ENCODE measurements around the gene GALNT10. TPM values are rescaled to one million over a fixed set of nuclear protein-coding genes. Genes with fewer than 3 reads are reported as not detected.

Gene GALNT10
- total RNA-seq, 2 donors from 2014 or later = 34.7 to 40.4 TPM

DNA sequence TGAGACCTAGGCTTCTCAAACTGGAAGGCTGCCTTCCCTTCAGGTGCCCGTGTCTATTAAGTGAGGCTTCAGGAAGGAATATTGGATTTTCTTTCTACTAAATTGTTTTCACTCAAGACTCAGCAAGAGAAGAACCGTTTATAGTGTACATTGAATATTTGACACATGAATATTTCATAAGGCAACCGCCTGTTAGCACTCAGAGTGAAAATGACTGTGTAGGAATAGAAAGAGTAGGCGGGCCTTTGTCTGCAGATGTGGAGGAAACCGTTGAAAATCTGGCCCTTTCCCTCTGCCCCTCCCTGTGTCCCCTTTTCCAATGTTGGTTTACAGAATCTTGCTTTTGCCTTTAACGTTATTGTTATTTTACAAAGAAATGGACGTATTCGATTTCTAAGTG is 261.4 kb downstream of the GALNT10 start:
- no peak for DNase-seq
- Mint-ChIP-seq H3K36me3 (ENCODE audit: low read depth) (peaks cover 8% of the 10 kb centered on the region), H3K27me3 (no peaks in the 10 kb centered on the region), H3K27ac (no peak overlapping the region), H3K4me3 (no peak overlapping the region), H3K4me1 (peaks cover 28% of the 10 kb centered on the region)
- no peak for ATAC-seq
- H3K9me3 ChIP-seq (ENCODE audit: control insufficient read depth, low read length, poor library complexity, severe bottlenecking) = no peaks in the 10 kb centered on the region

DNA sequence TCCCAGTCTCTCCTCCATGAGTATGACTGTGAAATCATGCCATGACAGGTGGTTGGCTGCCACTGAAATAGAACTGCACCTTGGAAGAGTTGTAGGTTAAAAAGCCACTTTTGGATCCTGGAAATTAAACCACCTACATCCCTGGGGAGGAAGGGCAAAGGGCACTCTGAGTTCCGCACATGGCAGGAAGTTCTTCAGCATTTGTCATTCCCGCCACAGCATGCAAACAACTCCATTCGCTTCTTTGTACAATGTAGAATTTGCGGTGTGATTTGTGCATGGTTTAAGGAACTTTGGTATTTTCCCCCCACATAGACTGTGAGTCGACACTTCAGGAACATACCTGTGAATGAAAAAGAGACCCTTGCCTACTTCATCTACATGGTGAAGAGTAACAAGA is 265.1 kb downstream of the GALNT10 start:
- no peak overlapping the region for H3K27ac Mint-ChIP-seq
- no peak for ATAC-seq
- peaks cover 13% of the 10 kb centered on the region for H3K36me3 Mint-ChIP-seq (ENCODE audit: low read depth)
- H3K4me3 Mint-ChIP-seq = no peak overlapping the region
- H3K9me3 ChIP-seq (ENCODE audit: control insufficient read depth, low read length, poor library complexity, severe bottlenecking) = no peaks in the 10 kb centered on the region
- H3K4me1 Mint-ChIP-seq = peaks cover 11% of the 10 kb centered on the region
- H3K27me3 Mint-ChIP-seq = no peaks in the 10 kb centered on the region
- no peak for DNase-seq

DNA sequence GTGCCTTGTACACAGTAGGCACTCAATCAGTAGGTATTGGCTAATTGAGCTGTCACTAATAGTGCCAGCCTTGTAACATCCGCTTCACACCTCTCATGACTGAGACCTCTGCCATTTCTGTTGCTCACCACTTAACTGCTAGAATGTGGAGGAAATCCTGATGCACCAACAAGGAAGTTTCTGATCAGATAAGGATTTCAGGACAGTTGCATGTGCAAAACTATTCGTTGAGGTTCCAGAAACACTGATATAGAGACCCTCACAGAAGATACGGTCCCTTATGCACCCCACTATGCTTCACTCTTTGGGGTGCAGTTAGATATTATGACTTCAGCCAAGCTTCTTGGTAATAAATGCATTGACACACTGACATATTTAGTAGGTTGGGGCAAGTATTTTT is 266.0 kb downstream of the GALNT10 start:
- Mint-ChIP-seq H3K36me3 (ENCODE audit: low read depth) (peaks cover 13% of the 10 kb centered on the region), H3K27me3 (no peaks in the 10 kb centered on the region), H3K4me1 (peaks cover 9% of the 10 kb centered on the region), H3K27ac (no peak overlapping the region), H3K4me3 (no peak overlapping the region)
- ATAC-seq (no peak), DNase-seq (no peak)
- no peaks in the 10 kb centered on the region for H3K9me3 ChIP-seq (ENCODE audit: control insufficient read depth, low read length, poor library complexity, severe bottlenecking)

DNA sequence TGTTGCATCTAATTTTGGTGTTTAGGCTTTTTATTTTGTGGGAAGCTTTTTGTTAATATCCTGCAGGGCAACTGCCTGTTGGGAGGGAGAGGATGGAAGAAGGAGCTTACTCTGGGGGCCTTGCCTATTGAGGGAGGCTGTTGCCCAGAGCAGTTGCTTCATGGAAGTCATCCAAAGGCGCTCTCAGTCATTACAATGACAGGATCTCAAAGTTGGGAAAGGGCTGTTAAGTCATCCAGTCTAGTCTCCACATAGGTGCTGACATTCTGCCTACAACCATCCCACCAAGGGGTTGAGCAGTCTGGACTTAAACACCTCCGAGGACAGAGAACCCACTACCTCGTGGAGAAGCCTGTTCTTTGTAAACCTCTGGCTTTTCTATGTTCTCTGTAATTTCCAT is 268.5 kb downstream of the GALNT10 start:
- Mint-ChIP-seq H3K36me3 (ENCODE audit: low read depth) (peaks cover 5% of the 10 kb centered on the region), H3K4me1 (no peaks in the 10 kb centered on the region), H3K4me3 (no peak overlapping the region), H3K27me3 (no peaks in the 10 kb centered on the region), H3K27ac (peak overlapping the region; percentile 34)
- DNase-seq (no peak), ATAC-seq (no peak)
- no peaks in the 10 kb centered on the region for H3K9me3 ChIP-seq (ENCODE audit: control insufficient read depth, low read length, poor library complexity, severe bottlenecking)

DNA sequence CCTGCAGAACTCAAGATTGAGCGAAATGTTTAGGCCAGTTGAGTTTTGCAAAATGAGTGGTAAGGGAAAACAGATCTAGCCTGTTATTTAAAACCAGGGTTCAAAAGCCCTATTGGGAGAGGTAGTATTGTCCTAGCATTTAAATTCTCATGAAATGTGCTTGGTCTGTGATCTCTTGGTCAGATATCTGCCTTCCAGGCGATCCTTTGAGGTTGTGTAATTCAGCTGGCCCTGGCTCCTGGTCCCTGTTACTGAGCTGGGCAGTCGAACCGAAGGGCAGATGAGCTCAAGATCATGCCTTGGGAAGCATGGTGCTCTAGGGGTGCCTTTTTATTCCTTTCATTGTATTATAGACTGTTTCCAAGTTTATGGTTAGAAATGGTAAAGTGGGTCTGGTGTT is 269.6 kb downstream of the GALNT10 start:
- Mint-ChIP-seq H3K27me3 (no peaks in the 10 kb centered on the region), H3K36me3 (ENCODE audit: low read depth) (peaks cover 5% of the 10 kb centered on the region), H3K27ac (no peak overlapping the region), H3K4me3 (no peak overlapping the region), H3K4me1 (no peaks in the 10 kb centered on the region)
- DNase-seq (no peak), ATAC-seq (no peak)
- H3K9me3 ChIP-seq (ENCODE audit: control insufficient read depth, low read length, poor library complexity, severe bottlenecking) = no peaks in the 10 kb centered on the region

DNA sequence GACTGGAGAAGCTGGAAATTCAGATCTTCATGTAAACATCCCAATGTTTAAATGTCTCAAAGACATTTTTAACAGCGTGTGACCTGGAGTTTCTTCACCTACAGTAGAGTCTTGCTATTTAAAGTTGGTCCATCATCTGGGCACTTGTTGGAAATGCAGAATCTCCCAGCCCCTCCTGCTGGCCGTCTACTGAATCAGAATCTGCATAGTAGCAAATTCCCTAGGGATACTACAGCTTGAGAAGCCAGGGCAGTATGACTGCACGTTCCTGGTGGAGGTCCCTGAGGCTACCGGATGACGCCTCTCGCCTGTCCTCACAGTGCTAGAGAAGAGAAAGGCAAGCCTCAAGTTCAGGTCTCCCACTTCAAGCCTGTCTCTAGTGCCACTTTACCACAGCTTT is 271.0 kb downstream of the GALNT10 start:
- H3K9me3 ChIP-seq (ENCODE audit: control insufficient read depth, low read length, poor library complexity, severe bottlenecking) = no peaks in the 10 kb centered on the region
- no peak for DNase-seq
- Mint-ChIP-seq H3K36me3 (ENCODE audit: low read depth) (peaks cover 5% of the 10 kb centered on the region), H3K27ac (no peak overlapping the region), H3K27me3 (no peaks in the 10 kb centered on the region), H3K4me3 (no peak overlapping the region), H3K4me1 (no peaks in the 10 kb centered on the region)
- no peak for ATAC-seq

DNA sequence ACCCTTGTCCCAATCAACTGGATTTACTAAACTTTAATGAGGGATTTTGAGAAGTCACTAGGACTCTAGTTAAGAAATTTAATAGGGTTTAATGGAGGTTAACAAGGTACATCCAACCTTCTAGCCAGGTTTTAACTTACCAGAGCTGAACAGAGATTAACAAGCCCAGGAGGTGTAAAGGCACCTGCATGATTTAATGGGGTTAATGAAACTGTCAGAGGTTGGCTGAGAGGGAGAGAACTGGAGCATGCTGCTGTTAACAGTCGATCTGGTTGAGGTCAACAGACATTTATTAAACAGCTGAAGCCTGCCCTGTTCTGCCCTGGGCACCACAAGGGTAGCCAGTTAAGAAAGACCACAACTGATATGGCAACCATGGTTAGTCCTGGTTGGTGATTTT is 273.9 kb downstream of the GALNT10 start:
- Mint-ChIP-seq H3K36me3 (ENCODE audit: low read depth) (no peaks in the 10 kb centered on the region), H3K27me3 (peaks cover 16% of the 10 kb centered on the region), H3K4me1 (peaks cover 2% of the 10 kb centered on the region), H3K4me3 (no peak overlapping the region), H3K27ac (no peak overlapping the region)
- ATAC-seq (no peak), DNase-seq (no peak)
- no peaks in the 10 kb centered on the region for H3K9me3 ChIP-seq (ENCODE audit: control insufficient read depth, low read length, poor library complexity, severe bottlenecking)

DNA sequence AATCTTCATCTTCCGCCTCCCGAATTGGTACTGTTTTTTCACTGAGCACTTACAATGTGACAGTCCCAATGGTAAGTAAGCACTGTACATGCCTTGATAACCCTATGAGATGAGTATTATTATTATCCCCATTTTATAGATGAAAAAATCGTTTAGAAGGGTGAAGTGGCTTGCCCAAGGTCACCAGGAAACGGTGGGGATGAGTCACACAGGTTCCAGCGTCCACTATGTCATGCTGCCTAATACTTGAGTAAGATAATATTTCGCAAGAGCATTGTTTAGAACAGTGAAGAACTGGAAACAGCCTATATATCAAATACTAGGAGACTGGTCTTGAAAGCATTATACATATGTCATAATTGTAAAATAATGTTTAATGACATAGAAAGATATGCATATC is 274.6 kb downstream of the GALNT10 start:
- no peak overlapping the region for H3K27ac Mint-ChIP-seq
- H3K9me3 ChIP-seq (ENCODE audit: control insufficient read depth, low read length, poor library complexity, severe bottlenecking) = no peaks in the 10 kb centered on the region
- H3K27me3 Mint-ChIP-seq = peaks cover 20% of the 10 kb centered on the region
- no peak for ATAC-seq
- H3K4me3 Mint-ChIP-seq = no peak overlapping the region
- DNase-seq = no peak
- H3K36me3 Mint-ChIP-seq (ENCODE audit: low read depth) = no peaks in the 10 kb centered on the region
- H3K4me1 Mint-ChIP-seq = peaks cover 2% of the 10 kb centered on the region

DNA sequence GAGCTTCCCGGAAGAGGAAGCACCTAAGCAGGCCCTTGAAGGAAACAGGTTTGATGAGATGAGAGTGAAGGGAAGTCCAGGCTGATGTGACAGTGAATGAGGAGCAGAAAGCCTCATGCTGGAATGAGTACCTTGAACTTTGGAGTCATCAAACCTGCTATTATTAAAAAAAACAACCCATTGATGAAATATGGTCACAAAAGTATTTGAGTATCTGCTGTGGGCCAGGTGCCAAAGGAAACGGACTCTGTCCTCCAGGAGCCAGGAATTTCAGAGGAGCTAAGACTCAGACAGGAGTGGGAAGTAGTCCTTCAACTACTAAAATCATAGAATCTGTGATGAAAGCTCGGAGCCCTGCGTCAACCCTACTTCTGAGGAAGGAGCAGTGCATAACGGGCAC is 275.6 kb downstream of the GALNT10 start:
- no peaks in the 10 kb centered on the region for H3K36me3 Mint-ChIP-seq (ENCODE audit: low read depth)
- no peak overlapping the region for H3K4me3 Mint-ChIP-seq
- peaks cover 30% of the 10 kb centered on the region for H3K27me3 Mint-ChIP-seq
- no peaks in the 10 kb centered on the region for H3K9me3 ChIP-seq (ENCODE audit: control insufficient read depth, low read length, poor library complexity, severe bottlenecking)
- no peak for ATAC-seq
- no peak overlapping the region for H3K27ac Mint-ChIP-seq
- H3K4me1 Mint-ChIP-seq = peaks cover 6% of the 10 kb centered on the region
- DNase-seq = no peak

DNA sequence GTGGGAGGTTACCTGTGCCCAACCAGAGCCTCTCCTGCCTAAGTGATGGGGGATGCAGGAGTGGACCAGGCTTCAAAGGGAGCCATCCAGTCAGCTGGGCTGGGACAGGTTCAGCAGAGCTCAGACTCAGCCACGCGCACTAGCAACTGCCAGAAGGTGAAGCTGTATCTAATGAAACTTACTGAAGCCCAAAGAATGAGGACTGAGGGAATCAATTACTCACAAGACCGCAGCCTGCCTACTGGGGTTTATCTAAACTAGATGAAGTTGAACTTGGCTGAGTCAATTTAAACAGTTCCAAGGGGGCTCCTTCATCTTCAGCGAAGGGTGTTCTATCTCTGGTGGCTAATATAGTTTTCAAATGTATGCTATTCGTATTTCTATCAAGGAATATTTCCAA is 276.1 kb downstream of the GALNT10 start:
- Mint-ChIP-seq H3K4me3 (no peak overlapping the region), H3K27ac (peak overlapping the region; percentile 45), H3K36me3 (ENCODE audit: low read depth) (no peaks in the 10 kb centered on the region), H3K4me1 (peaks cover 6% of the 10 kb centered on the region), H3K27me3 (peaks cover 35% of the 10 kb centered on the region)
- DNase-seq (no peak), ATAC-seq (no peak)
- H3K9me3 ChIP-seq (ENCODE audit: control insufficient read depth, low read length, poor library complexity, severe bottlenecking) = no peaks in the 10 kb centered on the region

DNA sequence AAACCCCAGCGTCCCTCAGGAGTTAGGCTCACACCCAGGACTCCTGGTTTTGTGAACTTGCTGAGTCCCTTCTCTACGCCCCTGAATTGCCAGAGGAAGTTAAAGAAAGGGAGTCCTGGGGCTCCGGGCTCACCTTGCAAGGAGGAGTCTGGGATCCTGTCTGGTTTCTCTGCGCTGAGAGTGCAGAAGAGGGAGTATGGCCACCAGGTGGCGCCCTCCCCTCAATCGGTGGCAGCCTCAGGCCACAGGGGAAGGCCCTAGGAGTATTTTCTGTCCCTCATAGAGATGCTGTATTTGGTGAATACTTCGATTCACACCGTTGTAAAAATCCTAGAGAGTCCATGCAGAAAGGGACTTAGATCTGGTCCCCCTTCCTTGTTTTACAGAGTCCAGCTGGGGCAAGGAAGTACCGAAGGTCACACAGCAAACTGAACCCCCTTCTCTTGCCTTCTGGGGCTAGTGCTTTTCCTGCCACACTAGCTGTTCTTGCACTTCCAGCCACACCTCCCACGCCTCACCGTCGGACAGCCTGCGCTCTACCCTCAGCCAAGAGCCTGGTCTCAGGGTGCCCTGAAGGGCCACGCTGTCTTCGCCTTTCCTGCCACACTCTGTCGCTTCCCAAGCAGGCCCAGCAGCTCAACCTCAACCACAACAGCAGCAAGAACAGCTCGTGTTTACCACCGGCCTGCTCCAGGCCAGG is 277.3 kb downstream of the GALNT10 start:
- Mint-ChIP-seq H3K4me1 (peaks cover 6% of the 10 kb centered on the region), H3K36me3 (ENCODE audit: low read depth) (no peaks in the 10 kb centered on the region), H3K27ac (peak overlapping the region; percentile 45), H3K4me3 (no peak overlapping the region), H3K27me3 (peaks cover 41% of the 10 kb centered on the region)
- ATAC-seq = peak; percentile 88
- H3K9me3 ChIP-seq (ENCODE audit: control insufficient read depth, low read length, poor library complexity, severe bottlenecking) = no peaks in the 10 kb centered on the region
- peak; percentile 56 to 67 (median 64) for DNase-seq

DNA sequence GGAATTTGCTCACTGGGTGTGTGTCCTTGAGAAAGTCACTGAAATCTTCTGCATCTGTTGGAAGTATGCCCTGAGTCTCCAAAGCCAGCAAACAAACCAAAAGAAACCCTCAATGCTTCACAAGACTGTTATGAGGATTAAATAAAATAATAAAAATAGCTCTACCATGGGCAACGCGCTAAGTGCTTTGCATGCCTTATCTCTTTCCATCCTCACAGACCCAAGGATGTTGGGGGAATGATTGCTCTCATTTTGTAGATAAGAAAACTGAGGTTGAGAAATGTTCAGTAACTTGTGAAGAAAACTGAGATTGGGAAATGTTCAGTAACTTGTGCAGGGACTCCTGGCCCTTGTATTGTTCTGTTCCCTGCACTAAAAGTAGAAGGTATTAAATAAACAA is 279.6 kb downstream of the GALNT10 start:
- H3K27me3 Mint-ChIP-seq = peaks cover 64% of the 10 kb centered on the region

More for the DNA sequence above, 279.6 kb downstream of the GALNT10 start:
- Mint-ChIP-seq H3K4me3 (no peak overlapping the region), H3K4me1 (peaks cover 27% of the 10 kb centered on the region), H3K36me3 (ENCODE audit: low read depth) (peaks cover 6% of the 10 kb centered on the region), H3K27ac (no peak overlapping the region)
- no peaks in the 10 kb centered on the region for H3K9me3 ChIP-seq (ENCODE audit: control insufficient read depth, low read length, poor library complexity, severe bottlenecking)
- DNase-seq (no peak), ATAC-seq (no peak)

Data from T-helper 17 cell (primary cell).